HG03378 (cell line): ENCODE results near the gene SPARCL1.
"Not testable (repeated sequence)": the region's sequence is repeated elsewhere in the genome, so short reads cannot be mapped to it uniquely, and the experiment has no call there.

Source experiments
- ATAC-seq: cut with Tn5 transposase; IDR thresholded peaks from one replicate; pipeline ENCODE4 v1.9.1; 2021; ENCODE audit warnings: mild to moderate bottlenecking, moderate library complexity; ENCODE audit not compliant: unreplicated experiment

The SPARCL1 gene

DNA sequence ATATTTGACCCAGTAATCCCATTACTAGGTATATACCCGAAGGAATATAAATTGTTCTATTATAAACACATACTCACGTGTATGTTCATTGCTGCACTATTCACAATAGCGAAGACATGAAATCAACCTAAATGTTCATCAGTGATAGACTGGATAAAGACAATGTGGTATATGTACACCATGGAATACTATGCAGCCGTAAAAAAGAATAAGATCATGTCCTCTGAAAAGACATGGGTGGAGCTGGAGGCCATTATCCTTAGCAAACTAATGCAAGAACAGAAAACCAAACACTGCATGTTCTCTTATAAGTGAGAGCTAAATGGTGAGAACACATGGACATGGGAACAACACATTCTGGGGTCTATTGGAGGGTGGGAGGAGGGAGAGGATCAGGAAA is 70.3 kb downstream of the SPARCL1 start:
- no peak for ATAC-seq

DNA sequence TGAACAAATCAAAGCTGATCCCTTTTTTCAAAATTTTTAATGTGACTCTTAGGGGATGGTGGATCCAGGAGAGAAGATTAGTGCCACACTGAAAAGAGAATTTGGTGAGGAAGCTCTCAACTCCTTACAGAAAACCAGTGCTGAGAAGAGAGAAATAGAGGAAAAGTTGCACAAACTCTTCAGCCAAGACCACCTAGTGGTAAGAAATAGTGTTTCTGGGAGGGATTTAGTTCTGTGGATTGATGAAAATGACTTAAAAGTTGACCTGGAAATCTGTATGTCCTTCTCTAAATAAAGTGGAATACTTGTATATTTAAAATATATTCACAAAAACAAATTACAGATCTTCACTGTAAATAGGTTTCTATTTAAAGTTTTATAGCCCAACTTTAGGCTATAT is 77.6 kb downstream of the SPARCL1 start:
- ATAC-seq = no peak

DNA sequence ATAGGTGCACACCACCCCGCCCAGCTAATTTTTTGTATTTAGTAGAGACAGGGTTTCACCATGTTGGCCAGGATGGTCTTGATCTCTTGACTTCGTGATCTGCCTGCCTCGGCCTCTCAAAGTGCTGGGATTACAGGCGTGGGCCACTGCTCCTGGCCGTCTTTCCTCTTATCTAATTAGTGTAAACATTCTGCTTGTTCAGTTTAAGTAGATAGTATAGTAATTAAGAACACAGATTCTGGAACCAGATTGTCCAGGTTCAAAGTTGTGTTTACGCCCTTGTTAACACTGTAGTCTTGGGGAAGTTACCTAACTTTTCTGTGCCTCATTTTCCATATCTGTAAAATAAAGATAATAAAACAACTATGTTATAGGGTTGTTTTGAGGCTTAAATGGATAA is 82.8 kb downstream of the SPARCL1 start:
- not testable (repeated sequence) for ATAC-seq

DNA sequence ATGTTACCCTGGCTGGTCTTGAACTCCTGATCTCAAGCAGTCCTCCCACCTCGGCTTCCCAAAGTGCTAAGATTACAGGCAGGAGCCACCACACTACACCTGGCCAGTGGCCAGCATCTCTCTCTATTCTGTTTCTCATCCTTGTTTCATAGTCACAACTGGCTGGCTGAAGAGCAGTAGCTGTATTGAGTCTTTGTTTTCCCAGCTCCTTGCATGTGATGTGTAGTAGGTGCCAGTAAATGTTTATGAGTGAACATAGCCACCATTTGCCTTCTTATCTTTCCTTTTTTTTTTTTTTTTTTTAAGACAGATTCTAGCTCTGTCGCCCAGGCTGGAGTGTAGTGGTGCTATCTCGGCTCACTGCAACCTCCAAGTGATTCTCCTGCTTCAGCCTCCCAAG is 83.2 kb downstream of the SPARCL1 start:
- ATAC-seq = no peak

DNA sequence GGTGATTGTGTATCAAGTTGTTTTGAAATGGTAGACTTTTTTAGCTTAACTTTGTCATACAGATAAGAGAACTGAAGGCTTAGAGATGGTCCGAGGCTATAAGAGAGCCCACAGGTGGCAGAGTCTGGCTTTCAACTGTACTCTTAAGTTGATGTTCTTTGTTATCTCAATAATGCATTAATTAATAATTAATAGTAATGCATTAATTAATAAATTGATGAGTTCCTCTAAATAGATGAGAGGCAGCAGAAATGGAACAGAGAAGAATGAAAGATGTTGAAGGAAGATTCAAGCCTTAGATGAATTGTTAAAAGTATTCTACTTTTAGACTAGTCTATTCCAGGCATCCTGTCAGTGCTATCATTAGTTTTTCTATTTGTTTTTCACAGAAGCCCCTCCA is 84.4 kb downstream of the SPARCL1 start:
- no peak for ATAC-seq

DNA sequence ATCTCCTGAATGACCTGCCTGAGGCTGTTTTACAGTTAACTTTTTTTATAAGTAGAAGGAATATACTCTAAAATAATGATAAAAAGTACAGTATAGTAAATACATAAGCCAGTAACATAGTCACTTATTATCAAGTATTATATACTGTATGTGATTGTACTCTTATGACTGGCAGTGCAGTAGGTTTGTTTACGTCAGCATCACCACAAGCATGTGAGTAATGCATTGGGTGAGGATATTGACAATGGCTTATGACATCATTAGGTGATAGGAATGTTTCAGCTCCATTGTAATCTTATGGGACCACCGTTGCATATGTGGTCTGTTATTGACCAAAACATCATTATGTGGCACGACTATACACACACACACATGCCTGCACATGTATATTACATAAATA is 86.3 kb downstream of the SPARCL1 start:
- no peak for ATAC-seq

DNA sequence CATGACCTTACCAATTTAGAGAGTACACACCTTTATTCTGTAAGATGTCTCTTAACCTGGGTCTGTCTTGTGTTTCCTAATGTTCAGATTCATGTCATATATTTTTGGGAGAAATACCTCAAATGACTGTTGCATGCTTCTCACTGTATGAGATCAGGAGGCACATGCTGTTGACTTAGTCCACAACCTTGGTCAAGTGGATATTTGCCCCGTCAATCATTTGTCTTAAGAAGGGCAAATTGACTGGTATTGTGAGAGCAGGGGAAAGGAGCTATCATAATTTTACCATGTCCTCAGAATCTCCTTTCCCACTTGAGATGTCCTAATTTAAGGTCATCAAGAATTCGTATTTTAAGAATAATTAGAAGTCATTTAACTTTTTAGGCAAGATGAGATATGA is 95.8 kb downstream of the SPARCL1 start:
- ATAC-seq = no peak

DNA sequence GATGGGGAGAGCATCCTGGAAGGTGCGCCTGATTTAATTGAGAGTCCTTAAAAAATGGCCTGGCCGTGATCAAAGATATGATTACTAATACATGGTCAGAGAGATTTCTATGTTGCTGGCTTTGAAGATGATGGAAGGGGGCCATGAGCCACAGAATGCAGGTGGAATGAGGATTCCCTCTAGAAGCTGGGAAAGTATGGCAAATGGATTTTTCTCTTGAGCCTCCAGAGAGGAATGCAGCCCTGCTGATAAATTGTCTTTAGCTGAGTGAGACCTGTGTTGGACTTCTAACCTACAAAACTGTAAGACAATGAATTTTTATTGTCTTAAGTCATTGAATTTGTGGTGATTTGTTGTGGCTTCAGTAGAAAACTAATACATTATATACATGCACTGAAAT is 99.1 kb downstream of the SPARCL1 start:
- ATAC-seq = no peak

DNA sequence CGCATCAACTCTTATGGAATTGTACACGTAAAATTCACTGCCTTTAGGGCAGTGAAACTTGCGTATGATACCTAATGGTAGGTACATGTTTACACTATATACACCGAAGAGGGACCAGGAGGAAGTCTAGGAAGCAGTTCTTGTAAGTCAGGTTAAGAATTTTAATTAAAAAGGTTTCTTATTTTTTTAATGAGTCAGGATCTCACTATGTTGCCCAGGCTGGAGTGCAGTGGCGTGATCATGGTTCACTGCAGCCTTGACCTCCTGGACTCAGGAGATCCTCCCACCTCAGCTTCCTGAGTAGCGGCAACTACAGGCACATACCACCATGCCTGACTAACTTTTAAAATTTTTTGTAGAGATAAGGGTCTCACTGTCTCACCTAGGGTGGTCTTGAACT is 100.2 kb downstream of the SPARCL1 start:
- no peak for ATAC-seq

DNA sequence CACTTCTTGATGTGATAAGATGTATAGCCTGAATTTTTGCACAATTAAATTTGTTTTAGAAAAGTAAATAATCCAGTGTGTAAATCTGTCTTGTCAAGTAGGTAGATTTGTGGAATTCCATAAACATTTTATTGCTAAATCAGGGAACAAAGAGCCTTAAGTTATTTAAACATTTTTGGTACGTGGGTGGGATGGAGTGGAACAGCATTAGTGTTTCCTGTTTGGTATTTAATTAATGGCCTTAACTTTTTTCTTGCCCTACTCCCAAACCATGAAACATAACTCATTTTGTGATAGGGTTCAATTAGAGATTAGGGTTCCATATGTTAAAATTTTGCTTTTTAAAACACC is 101.7 kb downstream of the SPARCL1 start:
- ATAC-seq = no peak

DNA sequence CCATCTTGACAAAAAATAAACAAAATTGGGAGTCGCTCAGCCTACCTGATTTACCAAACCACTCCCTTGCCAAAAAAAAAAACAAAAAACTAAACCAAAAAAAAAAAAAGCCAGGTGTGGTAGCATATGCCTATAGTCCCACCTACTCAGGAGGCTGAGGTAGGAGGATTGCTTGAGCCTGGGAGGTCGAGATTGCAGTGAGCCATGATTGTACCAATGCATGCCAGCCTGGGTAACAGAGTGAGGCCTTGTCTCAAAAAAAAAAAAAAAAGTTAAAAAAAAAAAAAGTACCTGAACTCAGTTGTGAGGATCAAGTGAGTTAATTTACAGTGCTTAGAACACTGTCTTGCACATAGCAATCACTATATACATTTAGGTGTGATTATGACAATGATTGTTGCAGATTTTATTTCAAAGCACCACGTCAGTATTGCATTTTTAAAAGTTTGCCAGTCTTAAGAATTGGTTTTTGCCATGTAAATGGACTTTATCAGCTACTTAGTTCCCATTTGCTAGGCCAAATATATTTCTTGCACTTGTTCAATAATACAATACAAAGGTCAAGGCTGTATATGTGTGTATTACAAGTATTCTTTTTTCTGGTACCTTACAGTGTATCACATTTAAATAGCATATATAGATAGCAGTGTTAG is 102.2 kb downstream of the SPARCL1 start:
- ATAC-seq = no peak

DNA sequence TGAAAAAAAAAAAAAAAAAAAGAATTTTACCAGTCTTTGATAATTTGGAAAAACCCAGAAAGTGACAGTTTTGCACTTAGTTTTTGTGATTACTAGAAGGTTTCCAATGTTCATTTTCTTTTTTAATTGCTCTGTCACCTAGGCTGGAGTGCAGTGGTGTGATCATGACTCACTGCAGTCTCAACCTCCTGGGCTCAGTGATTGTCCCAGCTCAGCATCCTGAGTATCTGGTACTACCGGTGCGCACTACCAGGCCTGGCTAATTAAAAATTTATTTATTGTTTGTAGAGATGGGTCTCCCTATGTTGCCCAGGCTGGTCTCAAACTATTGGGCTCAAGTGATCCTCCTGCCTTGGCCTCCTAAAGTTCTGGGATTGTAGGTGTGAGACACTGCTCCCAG is 103.5 kb downstream of the SPARCL1 start:
- ATAC-seq = no peak

DNA sequence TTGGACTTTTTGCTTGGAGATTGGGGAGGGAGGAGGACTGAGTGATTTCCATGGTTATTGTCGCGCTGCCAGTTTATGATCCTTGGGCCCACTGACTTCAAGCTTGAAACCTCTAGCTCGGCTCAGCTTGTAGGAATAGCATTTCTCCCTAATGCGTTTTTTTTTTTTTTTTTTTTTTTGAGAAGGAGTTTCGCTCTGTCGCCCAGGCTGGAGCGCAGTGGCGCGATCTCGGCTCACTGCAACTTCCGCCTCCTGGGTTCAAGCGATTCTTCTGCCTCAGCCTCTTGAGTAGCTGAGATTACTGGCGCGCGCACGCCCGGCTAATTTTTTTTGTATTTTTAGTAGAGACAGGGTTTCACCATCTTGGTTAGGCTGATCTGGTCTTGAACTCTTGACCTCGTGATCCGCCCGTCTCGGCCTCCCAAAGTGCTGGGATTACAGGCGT is 105.1 kb downstream of the SPARCL1 start:
- ATAC-seq = not testable (repeated sequence)
